ENCODE results near the gene SNRPN.
A peak's percentile ranks its signal among the peaks of the same experiment; 100 is the strongest.
"Not testable (repeated sequence)": the region's sequence is repeated elsewhere in the genome, so short reads cannot be mapped to it uniquely, and the experiment has no call there.

Gene SNRPN

GRCh38 chr15:24954783-24955530, at the start of gene SNRPN, which contains the start of gene SNURF:
Gene SNRPN (plus strand): TSS chr15:24954987. CDS start chr15:24974454, 19,467 bp downstream.
Gene SNURF (plus strand): TSS chr15:24954987. CDS start chr15:24955049, 62 bp downstream.
- peak; percentile 67 for DNase-seq

- DNase-seq, result no peak
Measured at GRCh38 chr15:24916305-24917009, 38.3 kb upstream of the SNRPN start.

GRCh38 chr15:24917431-24917830, 37.4 kb upstream of the SNRPN start:
- no peak for DNase-seq

DNA sequence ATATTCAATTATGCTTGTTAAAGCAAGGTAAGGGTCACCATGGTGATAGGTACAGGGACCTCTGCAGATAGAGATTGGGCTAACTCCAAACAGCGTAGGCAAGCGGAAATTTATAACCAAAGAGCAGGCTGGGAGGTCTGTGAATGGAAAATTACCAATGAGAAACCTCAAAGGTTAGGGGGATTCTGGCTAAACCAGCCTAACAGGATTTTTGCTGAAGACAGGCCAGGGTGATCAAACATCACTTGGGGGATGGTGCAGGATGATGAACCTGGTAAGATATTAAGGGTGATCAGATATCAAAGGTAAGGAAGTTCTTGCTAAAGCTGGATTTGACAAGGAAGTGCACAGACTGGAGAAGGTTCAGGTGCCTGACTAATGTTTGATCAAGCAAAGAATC, 35.3 kb upstream of the SNRPN start:
- no peak for DNase-seq

DNA sequence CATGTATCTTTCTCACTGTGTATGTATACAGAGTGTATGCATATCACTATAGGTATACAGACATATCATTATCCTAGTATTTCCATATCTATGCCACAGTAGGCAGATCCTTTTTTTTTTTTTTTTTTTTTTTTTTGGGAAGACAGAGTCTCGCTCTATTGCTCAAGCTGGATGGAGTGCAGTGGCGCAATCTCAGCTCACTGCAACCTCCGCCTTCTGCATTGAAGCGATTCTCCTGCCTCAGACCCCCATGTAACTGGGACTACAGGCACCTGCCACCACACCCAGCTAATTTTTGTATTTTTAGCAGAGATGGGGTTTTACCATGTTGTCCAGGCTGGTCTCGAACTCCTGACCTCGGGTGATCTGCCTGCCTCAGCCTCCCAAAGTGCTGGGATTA, 32.0 kb upstream of the SNRPN start:
- not testable (repeated sequence) for DNase-seq

- DNase-seq, result no peak
Measured at GRCh38 chr15:24924153-24924552, 30.6 kb upstream of the SNRPN start.

DNA sequence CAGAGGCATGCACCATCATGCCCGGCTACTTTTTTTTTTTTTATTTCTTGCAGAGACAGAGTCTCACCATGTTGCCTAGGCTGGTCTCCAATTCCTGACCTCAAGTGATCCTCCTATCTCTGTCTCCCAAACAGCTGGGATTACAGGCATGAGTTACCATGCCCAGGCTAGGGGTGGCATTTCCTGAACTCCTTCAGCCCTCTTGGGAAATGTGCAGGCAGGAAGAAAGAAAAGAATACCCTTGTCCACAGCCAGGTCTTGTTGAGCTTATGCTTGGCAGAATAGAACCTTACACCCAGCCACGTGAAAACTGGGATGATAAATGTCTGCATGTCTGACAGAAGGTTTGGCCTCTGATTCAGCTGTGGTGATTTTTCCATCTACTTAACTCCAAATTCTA, 30.2 kb upstream of the SNRPN start:
- no peak for DNase-seq

- DNase-seq, result not testable (repeated sequence)
Measured at GRCh38 chr15:24931874-24932732, 22.7 kb upstream of the SNRPN start.

GRCh38 chr15:24933716-24934115, 21.1 kb upstream of the SNRPN start:
- no peak for DNase-seq

GRCh38 chr15:24938224-24938623, 16.6 kb upstream of the SNRPN start:
- DNase-seq, result not testable (repeated sequence)

- DNase-seq, result no peak
Measured at GRCh38 chr15:24940236-24940635, 14.6 kb upstream of the SNRPN start.

DNA sequence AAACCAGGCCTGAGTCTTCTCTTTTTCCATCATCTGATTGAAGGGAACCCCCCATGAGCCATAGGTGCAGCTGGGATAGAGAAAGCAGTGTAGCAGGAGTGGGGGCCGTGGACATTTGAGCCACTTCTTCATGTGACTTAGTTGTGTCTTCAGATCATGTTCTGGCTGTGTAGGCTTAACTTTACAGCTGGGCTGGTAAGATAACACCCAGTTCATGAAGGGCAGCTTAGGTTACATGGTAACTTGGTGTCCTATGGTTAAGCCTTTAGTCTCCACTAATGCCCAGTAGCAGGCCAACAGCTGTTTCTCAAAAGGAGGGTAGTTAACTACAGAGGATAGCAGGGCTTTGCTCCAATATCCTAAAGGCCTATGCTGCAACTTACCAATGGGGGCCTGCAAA, 11.4 kb upstream of the SNRPN start:
- DNase-seq, result no peak

- no peak for DNase-seq
Measured at GRCh38 chr15:24944954-24945353, 9.8 kb upstream of the SNRPN start.

DNA sequence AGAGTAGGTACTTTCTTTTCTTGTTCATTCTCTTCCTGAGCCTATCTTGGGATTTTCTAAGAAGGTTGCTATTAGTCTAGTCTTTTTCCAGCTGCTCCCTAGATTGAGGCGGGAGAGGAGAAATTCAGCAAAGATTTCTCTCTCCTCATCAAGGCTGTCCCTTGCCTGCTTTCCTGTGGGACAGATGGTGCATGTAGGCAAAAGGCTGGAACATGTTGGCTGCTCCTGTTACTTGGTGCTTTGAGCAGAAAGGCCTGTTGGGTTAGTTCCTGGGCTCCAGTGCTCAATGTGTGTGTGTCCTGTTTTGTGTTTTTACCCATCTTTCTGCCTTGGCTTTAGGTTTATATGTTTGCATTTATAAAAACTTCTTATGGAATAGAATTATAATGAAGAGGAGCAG, 9.1 kb upstream of the SNRPN start:
- DNase-seq, result no peak

- no peak for DNase-seq
Measured at GRCh38 chr15:24948495-24948894, 6.3 kb upstream of the SNRPN start.

GRCh38 chr15:24955531-24955921, 739 bp downstream of the SNRPN start:
- no peak for DNase-seq

- peak; percentile 63 for DNase-seq
Measured at GRCh38 chr15:24956111-24956838, 1.5 kb downstream of the SNRPN start.

GRCh38 chr15:24957691-24958090, 2.9 kb downstream of the SNRPN start:
- no peak for DNase-seq

- DNase-seq, result no peak
Measured at GRCh38 chr15:24961967-24962366, 7.2 kb downstream of the SNRPN start.

DNA sequence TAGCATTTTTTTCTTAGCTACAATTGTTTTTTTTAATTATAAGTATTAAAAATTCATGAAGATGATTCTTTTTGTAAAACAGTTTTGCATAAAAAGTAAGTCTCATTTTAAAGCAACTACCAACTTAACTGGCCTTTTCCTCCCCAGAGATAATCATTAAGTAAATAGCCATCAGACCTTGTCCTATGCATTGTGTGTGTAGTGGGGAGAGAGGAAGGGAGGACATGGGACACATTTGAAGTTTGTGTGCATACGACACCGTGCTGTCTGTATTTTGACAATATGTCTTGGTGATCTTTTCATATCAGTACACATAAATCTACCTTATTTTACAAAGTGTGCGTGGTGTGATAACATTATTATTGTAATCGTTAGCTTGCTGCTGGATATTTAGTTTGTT, 8.1 kb downstream of the SNRPN start:
- no peak for DNase-seq

DNA sequence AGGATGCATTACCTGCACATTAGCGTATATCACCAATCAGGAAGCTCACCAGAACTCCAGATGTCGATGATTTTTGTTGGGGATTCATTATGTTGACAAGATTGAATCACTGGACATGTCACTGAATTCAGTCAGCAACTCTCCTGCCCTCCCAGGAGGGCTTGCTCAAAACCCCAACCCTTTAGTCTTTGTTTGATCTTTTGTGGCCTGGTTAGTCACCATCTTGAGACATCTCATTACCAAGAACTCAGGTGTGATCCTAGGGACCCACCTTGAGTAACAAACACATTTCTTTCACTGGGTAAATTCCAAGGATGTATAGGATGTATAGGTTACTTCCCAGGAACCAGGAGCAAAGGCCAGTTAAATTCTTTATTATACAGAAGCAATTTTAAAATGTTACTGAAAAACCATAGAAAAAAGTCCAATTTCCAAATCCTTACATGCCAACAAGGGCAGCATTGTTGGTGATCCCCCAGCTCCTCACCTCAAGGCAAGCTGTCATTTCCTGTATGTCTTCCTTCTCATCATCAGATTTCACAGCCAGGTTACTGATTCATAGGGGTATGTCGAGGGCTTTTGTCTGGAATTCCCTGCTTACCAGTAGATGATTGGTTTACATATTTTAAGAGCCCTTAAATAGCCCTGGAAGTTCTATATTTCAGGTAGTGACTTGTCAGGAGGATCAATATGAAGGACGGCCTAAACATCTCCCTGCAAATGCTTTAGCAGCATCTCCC, 11.7 kb downstream of the SNRPN start:
- no peak for DNase-seq

GRCh38 chr15:24971052-24971451, 16.3 kb downstream of the SNRPN start:
- no peak for DNase-seq

Measured in EL (cell line).